ENCODE results near the gene SEC31B.

Gene SEC31B

DNA sequence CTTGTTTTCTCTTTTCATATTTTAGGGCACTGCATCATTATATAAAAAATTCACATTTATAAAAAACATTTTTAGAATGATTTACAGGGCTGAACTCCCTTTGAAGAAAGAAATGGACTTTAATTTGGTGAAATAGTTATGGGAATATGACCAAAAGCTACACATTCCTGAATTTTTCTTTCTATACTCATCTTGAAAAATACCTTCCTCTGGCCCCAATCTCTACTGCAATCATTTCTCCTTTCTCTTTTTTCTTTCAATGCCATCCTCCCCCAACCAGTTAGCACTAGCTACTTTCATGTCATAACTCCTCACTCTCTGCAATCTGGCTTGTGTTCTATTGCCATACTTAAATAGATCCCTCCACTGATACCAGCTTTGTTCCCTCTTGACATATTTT lies 50.7 kb downstream of the SEC31B start:
- no peaks in the 10 kb centered on the region for H3K9me3 ChIP-seq (ENCODE audit: low read length)
- H3K27ac ChIP-seq (ENCODE audit: low read depth, low read length), result no peak overlapping the region
- H3K9ac ChIP-seq (ENCODE audit: low read length), result no peak overlapping the region
- H3K27me3 ChIP-seq (ENCODE audit: control insufficient read depth in 1 of 2, insufficient read depth in 2 of 2, low read length in 2 of 2), result peaks cover 0 to 6% of the 10 kb centered on the region in 2 donors
- H3K4me3 ChIP-seq (ENCODE audit: low read depth in 1 of 2, low read length in 2 of 2), result no peak overlapping the region
- no peaks in the 10 kb centered on the region for H3K4me1 ChIP-seq (ENCODE audit: insufficient read depth, low read length)
- H3K36me3 ChIP-seq (ENCODE audit: insufficient read depth, low read length), result no peaks in the 10 kb centered on the region

DNA sequence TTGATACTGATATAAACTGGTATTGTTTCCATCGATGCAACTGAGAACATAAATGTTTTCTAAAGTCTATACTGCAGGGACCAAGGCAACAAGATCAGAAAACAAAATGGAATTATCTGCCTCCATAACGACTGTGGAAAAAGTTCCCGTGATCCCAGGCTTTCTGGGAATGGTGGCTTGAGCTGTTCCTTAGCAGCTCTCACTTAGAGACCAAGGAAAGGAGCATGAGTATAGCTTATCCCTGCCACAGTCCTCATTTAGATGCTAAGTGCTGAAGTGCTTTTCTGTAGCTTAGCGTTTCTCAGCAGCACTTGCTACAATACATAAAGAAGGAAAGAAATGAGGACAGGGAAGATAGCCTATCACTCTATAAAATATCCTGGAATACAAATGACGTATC lies 51.3 kb downstream of the SEC31B start:
- no peaks in the 10 kb centered on the region for H3K4me1 ChIP-seq (ENCODE audit: insufficient read depth, low read length)
- peaks cover 0 to 6% of the 10 kb centered on the region in 2 donors for H3K27me3 ChIP-seq (ENCODE audit: control insufficient read depth in 1 of 2, insufficient read depth in 2 of 2, low read length in 2 of 2)
- H3K27ac ChIP-seq (ENCODE audit: low read depth, low read length), result no peak overlapping the region
- H3K4me3 ChIP-seq (ENCODE audit: low read depth in 1 of 2, low read length in 2 of 2), result no peak overlapping the region
- no peak overlapping the region for H3K9ac ChIP-seq (ENCODE audit: low read length)
- H3K9me3 ChIP-seq (ENCODE audit: low read length), result no peaks in the 10 kb centered on the region
- H3K36me3 ChIP-seq (ENCODE audit: insufficient read depth, low read length), result no peaks in the 10 kb centered on the region

DNA sequence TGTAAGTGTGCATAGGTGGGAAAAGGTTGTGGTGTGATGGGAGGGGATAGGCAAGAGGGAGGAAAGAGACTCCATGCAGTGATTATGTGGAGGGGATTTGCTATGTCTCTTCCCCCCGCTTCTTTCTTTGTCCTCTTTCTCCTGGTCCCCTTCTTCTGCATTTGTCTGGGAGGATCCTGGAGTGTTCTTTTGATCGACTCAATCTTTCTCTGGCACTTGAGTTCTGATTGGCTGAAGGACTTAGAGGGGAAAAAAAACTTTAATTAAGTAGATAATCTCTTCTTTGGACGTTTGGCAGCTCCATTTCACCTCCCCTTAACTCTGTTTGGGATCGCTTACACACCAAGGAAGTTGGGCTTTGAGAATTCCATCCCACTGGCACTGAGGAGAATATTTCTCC lies 57.0 kb downstream of the SEC31B start, which contains the start of gene WNT8B:
Gene WNT8B, plus strand, starts transcription at position 301 of the 400 bp plus-strand sequence. CDS start 160 bp downstream, outside the sequence.
- H3K9me3 ChIP-seq (ENCODE audit: low read length), result no peaks in the 10 kb centered on the region
- no peak within 1 kb of the TSS for H3K9ac ChIP-seq (ENCODE audit: low read length)
- no peak within 1 kb of the TSS for H3K27ac ChIP-seq (ENCODE audit: low read depth, low read length)
- H3K4me3 ChIP-seq (ENCODE audit: low read depth in 1 of 2, low read length in 2 of 2), result no peak within 1 kb of the TSS
- no peaks in the 10 kb centered on the region for H3K36me3 ChIP-seq (ENCODE audit: insufficient read depth, low read length)
- no peaks in the 10 kb centered on the region for H3K4me1 ChIP-seq (ENCODE audit: insufficient read depth, low read length)
- no peaks in the 10 kb centered on the region for H3K27me3 ChIP-seq (ENCODE audit: control insufficient read depth in 1 of 2, insufficient read depth in 2 of 2, low read length in 2 of 2)

DNA sequence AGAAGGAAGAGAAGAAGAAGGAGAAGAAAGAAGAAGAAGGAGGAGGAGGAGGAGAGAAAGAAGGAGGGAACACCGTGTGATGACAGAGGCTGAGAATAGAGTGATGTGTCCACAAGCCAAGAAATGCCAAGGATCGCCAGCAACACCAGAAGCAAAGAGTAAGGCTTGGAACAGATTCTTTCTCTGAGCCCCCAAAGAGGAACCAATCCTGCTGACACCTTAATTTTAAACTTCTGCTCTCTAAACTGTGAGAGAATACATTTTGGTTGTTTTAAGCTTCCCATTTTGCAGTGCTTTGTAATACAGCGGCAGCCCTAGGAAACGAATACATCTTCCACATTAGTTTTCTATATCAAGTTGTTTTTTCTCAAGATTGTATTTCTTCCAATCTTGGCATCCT lies 70.7 kb downstream of the SEC31B start:
- H3K9ac ChIP-seq (ENCODE audit: low read length), result no peak overlapping the region
- peaks cover 0 to 4% of the 10 kb centered on the region in 2 donors for H3K27me3 ChIP-seq (ENCODE audit: control insufficient read depth in 1 of 2, insufficient read depth in 2 of 2, low read length in 2 of 2)
- H3K4me3 ChIP-seq (ENCODE audit: low read depth in 1 of 2, low read length in 2 of 2), result no peak overlapping the region
- H3K9me3 ChIP-seq (ENCODE audit: low read length), result no peaks in the 10 kb centered on the region
- H3K36me3 ChIP-seq (ENCODE audit: insufficient read depth, low read length), result no peaks in the 10 kb centered on the region
- no peak overlapping the region for H3K27ac ChIP-seq (ENCODE audit: low read depth, low read length)
- H3K4me1 ChIP-seq (ENCODE audit: insufficient read depth, low read length), result no peaks in the 10 kb centered on the region

DNA sequence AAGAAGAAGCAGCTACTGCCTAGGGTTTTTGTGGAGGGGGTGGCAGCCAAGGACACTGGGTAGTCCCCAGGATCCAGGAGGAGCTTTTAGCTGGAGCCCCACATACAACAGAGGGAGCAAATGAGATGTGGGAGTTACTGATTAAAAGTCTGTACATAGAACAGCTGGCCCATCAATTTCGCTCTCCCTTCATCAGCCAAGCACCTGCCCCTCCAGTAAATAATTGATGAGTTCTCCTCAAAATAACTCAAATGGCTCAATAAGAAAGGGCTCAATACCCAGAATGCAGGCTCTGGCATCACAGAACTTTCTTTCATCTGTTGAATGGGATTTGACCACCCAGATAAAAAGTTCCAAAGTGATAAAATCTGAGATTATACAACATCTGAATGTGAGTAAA lies 72.0 kb downstream of the SEC31B start:
- Histone ChIP-seq H3K9me3 (ENCODE audit: low read length) (no peaks in the 10 kb centered on the region), H3K27me3 (ENCODE audit: control insufficient read depth in 1 of 2, insufficient read depth in 2 of 2, low read length in 2 of 2) (peaks cover 0 to 4% of the 10 kb centered on the region in 2 donors), H3K4me3 (ENCODE audit: low read depth in 1 of 2, low read length in 2 of 2) (no peak overlapping the region)

DNA sequence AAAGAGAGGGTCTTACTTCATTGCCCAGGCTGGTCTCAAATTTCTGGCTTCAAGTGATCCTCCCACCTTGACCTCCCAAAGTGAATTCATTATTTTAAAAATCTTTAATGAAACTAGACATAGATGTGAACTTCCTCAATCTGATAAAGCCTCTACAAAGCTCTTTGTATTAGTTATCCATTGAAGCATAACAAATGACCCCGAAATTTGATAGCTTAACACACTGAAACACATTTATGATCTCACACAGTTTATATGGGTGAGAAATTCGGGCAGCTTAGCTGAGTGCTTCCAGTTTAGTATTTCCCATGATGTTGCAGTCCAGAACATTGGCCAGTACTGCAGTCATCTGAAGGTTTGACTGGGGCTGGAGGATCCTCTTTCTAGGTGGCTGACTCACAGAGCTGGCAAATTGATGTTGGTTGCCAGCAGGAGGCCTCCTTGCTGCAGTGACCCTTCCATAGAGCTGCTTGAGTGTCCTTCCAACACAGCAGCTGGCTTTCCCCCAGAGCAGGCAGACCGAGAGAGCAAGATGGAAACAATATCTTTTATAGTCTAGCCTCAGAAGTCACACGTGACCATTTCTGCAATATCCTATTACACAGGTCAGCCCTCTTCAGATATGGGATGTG lies 73.4 kb downstream of the SEC31B start:
- no peak overlapping the region for H3K27ac ChIP-seq (ENCODE audit: low read depth, low read length)
- H3K36me3 ChIP-seq (ENCODE audit: insufficient read depth, low read length), result no peaks in the 10 kb centered on the region
- no peak overlapping the region for H3K9ac ChIP-seq (ENCODE audit: low read length)
- no peaks in the 10 kb centered on the region for H3K9me3 ChIP-seq (ENCODE audit: low read length)
- peaks cover 0 to 4% of the 10 kb centered on the region in 2 donors for H3K27me3 ChIP-seq (ENCODE audit: control insufficient read depth in 1 of 2, insufficient read depth in 2 of 2, low read length in 2 of 2)
- no peak overlapping the region for H3K4me3 ChIP-seq (ENCODE audit: low read depth in 1 of 2, low read length in 2 of 2)
- H3K4me1 ChIP-seq (ENCODE audit: insufficient read depth, low read length), result no peaks in the 10 kb centered on the region

More for the DNA sequence above, 72.0 kb downstream of the SEC31B start:
- Histone ChIP-seq H3K36me3 (ENCODE audit: insufficient read depth, low read length) (no peaks in the 10 kb centered on the region), H3K9ac (ENCODE audit: low read length) (no peak overlapping the region), H3K4me1 (ENCODE audit: insufficient read depth, low read length) (no peaks in the 10 kb centered on the region), H3K27ac (ENCODE audit: low read depth, low read length) (no peak overlapping the region)

DNA sequence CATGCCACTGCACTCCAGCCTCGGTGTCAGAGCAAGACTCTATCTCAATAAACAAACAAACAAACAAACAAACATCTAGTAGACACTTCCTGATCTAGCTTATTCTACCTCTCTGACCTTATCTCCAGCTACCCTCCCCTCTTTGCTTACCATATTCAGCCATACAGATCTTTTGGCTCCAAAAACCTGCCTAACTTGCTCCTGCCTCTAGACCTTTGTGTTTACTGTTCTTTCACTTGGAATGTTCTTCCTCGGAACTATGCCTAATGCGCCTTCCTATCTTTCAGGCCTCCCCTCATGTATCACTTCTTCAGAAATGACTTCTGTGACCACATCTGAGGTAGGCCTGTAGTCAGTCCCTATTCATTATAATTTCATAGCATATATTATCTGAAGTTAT lies 77.1 kb downstream of the SEC31B start:
- Histone ChIP-seq H3K27ac (ENCODE audit: low read depth, low read length) (no peak overlapping the region), H3K36me3 (ENCODE audit: insufficient read depth, low read length) (no peaks in the 10 kb centered on the region), H3K4me1 (ENCODE audit: insufficient read depth, low read length) (no peaks in the 10 kb centered on the region), H3K4me3 (ENCODE audit: low read depth in 1 of 2, low read length in 2 of 2) (no peak overlapping the region), H3K27me3 (ENCODE audit: control insufficient read depth in 1 of 2, insufficient read depth in 2 of 2, low read length in 2 of 2) (peaks cover 0 to 4% of the 10 kb centered on the region in 2 donors), H3K9ac (ENCODE audit: low read length) (no peak overlapping the region), H3K9me3 (ENCODE audit: low read length) (no peaks in the 10 kb centered on the region)

DNA sequence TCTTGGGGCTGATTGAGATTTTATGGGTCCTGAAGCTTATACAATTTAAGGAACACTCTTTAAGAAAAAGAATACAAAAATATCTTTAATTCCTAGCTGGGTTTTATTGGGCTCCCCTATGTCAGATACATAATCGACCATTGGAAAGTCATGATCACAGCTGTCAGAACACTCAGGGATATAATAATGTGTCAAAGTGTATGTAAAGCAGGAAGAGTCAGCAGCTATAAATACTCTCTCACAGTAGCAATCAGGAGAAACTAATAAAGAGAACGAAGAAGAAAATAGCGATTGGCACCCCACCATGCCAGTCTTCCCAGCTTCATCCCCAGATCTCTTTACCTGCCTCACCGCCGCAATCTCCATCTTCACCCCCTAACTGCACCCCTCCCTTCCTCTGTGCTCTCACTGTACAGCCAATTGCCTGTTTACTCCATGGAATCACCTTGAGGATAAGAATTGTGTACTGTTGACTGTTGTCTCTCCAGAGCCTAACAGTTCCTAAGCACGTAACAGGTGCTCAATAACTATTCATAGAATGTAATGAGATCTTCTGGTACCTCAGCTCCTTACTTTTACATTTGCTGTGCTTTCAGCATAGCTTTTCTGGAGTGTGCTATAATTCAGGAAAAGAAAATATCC lies 80.9 kb downstream of the SEC31B start:
- Histone ChIP-seq H3K9ac (ENCODE audit: low read length) (no peak overlapping the region), H3K27me3 (ENCODE audit: control insufficient read depth in 1 of 2, insufficient read depth in 2 of 2, low read length in 2 of 2) (no peaks in the 10 kb centered on the region), H3K36me3 (ENCODE audit: insufficient read depth, low read length) (no peaks in the 10 kb centered on the region), H3K9me3 (ENCODE audit: low read length) (no peaks in the 10 kb centered on the region), H3K4me1 (ENCODE audit: insufficient read depth, low read length) (no peaks in the 10 kb centered on the region), H3K4me3 (ENCODE audit: low read depth in 1 of 2, low read length in 2 of 2) (no peak overlapping the region), H3K27ac (ENCODE audit: low read depth, low read length) (no peak overlapping the region)

Measured in muscle layer of colon (tissue), 2 donors.